GM18505 (cell line): ENCODE data around the gene RECK.
"Not testable (repeated sequence)": the region's sequence is repeated elsewhere in the genome, so short reads cannot be mapped to it uniquely, and the experiment has no call there.

Source experiments
- ATAC-seq: cut with Tn5 transposase; IDR thresholded peaks from one replicate; pipeline ENCODE4 v1.9.1; 2021; ENCODE audit not compliant: unreplicated experiment
- POLR2A ChIP-seq: IDR thresholded peaks from 4 replicates; pipeline ENCODE4 v1.6.1; 2011; ENCODE audit warnings: borderline replicate concordance; ENCODE audit not compliant: insufficient read depth, insufficient read length; ENCODE audit errors: extremely low read depth

The RECK gene

GRCh38 chr9:36121971-36122370 lies 85.3 kb downstream of the RECK start:
- TF ChIP-seq POLR2A: no peak
- ATAC-seq: no peak

GRCh38 chr9:36123515-36123914 lies 86.8 kb downstream of the RECK start:
- no peak for TF ChIP-seq POLR2A
- ATAC-seq: no peak

- no peak for ATAC-seq
Measured at GRCh38 chr9:36125062-36125855, 88.5 kb downstream of the RECK start.

GRCh38 chr9:36126016-36126730 lies 89.5 kb downstream of the RECK start:
- no peak for TF ChIP-seq POLR2A
- ATAC-seq: no peak

More at GRCh38 chr9:36125062-36125855, 88.5 kb downstream of the RECK start:
- no peak for TF ChIP-seq POLR2A

- no peak for TF ChIP-seq POLR2A
- no peak for ATAC-seq
Measured at GRCh38 chr9:36127652-36128244, 91.0 kb downstream of the RECK start.

GRCh38 chr9:36128349-36128748 lies 91.6 kb downstream of the RECK start:
- no peak for TF ChIP-seq POLR2A
- ATAC-seq: no peak

- no peak for TF ChIP-seq POLR2A
- no peak for ATAC-seq
Measured at GRCh38 chr9:36129139-36129538, 92.4 kb downstream of the RECK start.

- ATAC-seq: not testable (repeated sequence)
Measured at GRCh38 chr9:36131666-36132065, 95.0 kb downstream of the RECK start.

GRCh38 chr9:36132086-36132485 lies 95.4 kb downstream of the RECK start:
- no peak for ATAC-seq
- TF ChIP-seq POLR2A: no peak

GRCh38 chr9:36134761-36135505 lies 98.2 kb downstream of the RECK start:
- no peak for TF ChIP-seq POLR2A
- ATAC-seq: no peak

- TF ChIP-seq POLR2A: no peak
- no peak for ATAC-seq
Measured at GRCh38 chr9:36135741-36136271, 99.1 kb downstream of the RECK start.

GRCh38 chr9:36136272-36136893 lies 99.7 kb downstream of the RECK start, which contains the start of gene GLIPR2:
GLIPR2 (plus strand) TSS chr9:36136733; CDS start chr9:36136779, 46 bp downstream.
- no peak for TF ChIP-seq POLR2A
- peak; percentile 89 for ATAC-seq
